OCI-LY7 (cell line): ENCODE data around the gene KCNMB2. TPM values are rescaled to one million over a fixed set of nuclear protein-coding genes. Genes with fewer than 3 reads are reported as not detected.

Source experiments
- BruUV-seq: library from RNA; stranded (reverse); fragments of 400-500 nt; replicated peaks from 2 replicates; lab custom pipeline; 2021; lab: Mats Ljungman, UMichigan
- CTCF ChIA-PET: fragments of 300-600 bp; sonication (Branson Sonifier 250); formaldehyde crosslinking; loops from one replicate; lab custom pipeline; 2022; ENCODE audit warnings: antibody characterized with exemption; ENCODE audit not compliant: unreplicated experiment; lab: Charles Lee
- POLR2A ChIA-PET: fragments of 300-600 bp; sonication (Branson Sonifier 250); formaldehyde crosslinking; loops from one replicate; lab custom pipeline; 2022; ENCODE audit warnings: antibody characterized with exemption; lab: Charles Lee
- DNase-seq: peaks from one replicate; pipeline ENCODE4 v3.0.0-alpha.2; 2015; ENCODE audit warnings: low spot score
- H2AFZ ChIP-seq: fragments of 200-600 bp; sonication (generic), shearing (Covaris generic); 2 replicates; pipeline ENCODE4 v1.6.1; 2014; ENCODE audit warnings: mild to moderate bottlenecking, antibody characterized with exemption, low read length, moderate library complexity
- H3K27ac ChIP-seq: fragments of 200-600 bp; sonication (generic); 2 replicates; pipeline ENCODE4 v1.5.1; 2014; ENCODE audit warnings: mixed run types, low read depth, mild to moderate bottlenecking, moderate library complexity, low read length, inconsistent platforms; ENCODE audit not compliant: poor library complexity, severe bottlenecking
- H3K36me3 ChIP-seq: fragments of 200-600 bp; sonication (generic); 2 replicates; pipeline ENCODE4 v1.6.1; 2014; ENCODE audit warnings: mild to moderate bottlenecking, antibody characterized with exemption, low read length, moderate library complexity, mixed read lengths; ENCODE audit not compliant: insufficient read depth
- H3K4me1 ChIP-seq: fragments of 200-600 bp; sonication (generic); 2 replicates; pipeline ENCODE4 v1.5.1; 2014; ENCODE audit warnings: mild to moderate bottlenecking, low read length; ENCODE audit not compliant: insufficient read depth, poor library complexity, severe bottlenecking
- H3K4me2 ChIP-seq: fragments of 200-600 bp; sonication (generic); 2 replicates; pipeline ENCODE4 v1.6.1; 2014; ENCODE audit warnings: mild to moderate bottlenecking, low read length
- H3K4me3 ChIP-seq: fragments of 200-600 bp; sonication (generic); 2 replicates; pipeline ENCODE4 v1.5.1; 2014; ENCODE audit warnings: mild to moderate bottlenecking, low read depth, low read length; ENCODE audit not compliant: poor library complexity, severe bottlenecking
- H3K79me2 ChIP-seq: fragments of 200-600 bp; sonication (generic); 2 replicates; pipeline ENCODE4 v1.6.1; 2016; ENCODE audit warnings: low read depth, mild to moderate bottlenecking, low read length, moderate library complexity, mixed read lengths; ENCODE audit not compliant: insufficient read depth
- H3K9me2 ChIP-seq: fragments of 200-600 bp; sonication (generic); 2 replicates; pipeline ENCODE4 v1.6.1; 2016; ENCODE audit warnings: mild to moderate bottlenecking, low read length, mixed read lengths; ENCODE audit not compliant: insufficient read depth
- H3K9me3 ChIP-seq: fragments of 200-600 bp; sonication (generic); 2 replicates; pipeline ENCODE4 v1.6.1; 2014; ENCODE audit warnings: mild to moderate bottlenecking, mixed run types, low read length, mixed read lengths
- H4K20me1 ChIP-seq: fragments of 200-600 bp; sonication (generic); 2 replicates; pipeline ENCODE4 v1.6.1; 2014; ENCODE audit warnings: mild to moderate bottlenecking, antibody characterized with exemption, low read length, moderate library complexity, mixed read lengths; ENCODE audit not compliant: insufficient read depth
- EZH2phosphoT487 ChIP-seq: fragments of 200-600 bp; sonication (generic); IDR thresholded peaks from 2 replicates; pipeline ENCODE4 v1.6.1; 2018; ENCODE audit warnings: low read depth, borderline replicate concordance, mild to moderate bottlenecking, mixed run types, antibody characterized with exemption, low read length, moderate library complexity, mixed read lengths
- intact Hi-C: fragments of 100-400 bp; cut with micrococcal nuclease; formaldehyde crosslinking; loops from one replicate; pipeline ENCODE4 v1.10.0; 2022; ENCODE audit not compliant: unreplicated experiment
- total RNA-seq, 2 experiments: library from RNA; depleted of rRNA in 1 of 2; stranded (reverse); fragments of >200 nt in 1 of 2; shearing (Covaris generic) in 1 of 2; gene quantifications; 2 replicates each; pipeline ENCODE4 v1.2.3, GENCODE V29; 2014 to 2022
- TF ChIP-seq, protein P1 (sequence below): fragments of 200-600 bp; sonication (generic); conservative IDR thresholded peaks from 2 replicates; pipeline ENCODE4 v1.5.1; 2014; ENCODE audit warnings: mild to moderate bottlenecking, antibody characterized with exemption, low read length, moderate library complexity, mixed read lengths

KCNMB2 gene
- total RNA-seq, 2 experiments from 2014 or later: not detected

DNA sequence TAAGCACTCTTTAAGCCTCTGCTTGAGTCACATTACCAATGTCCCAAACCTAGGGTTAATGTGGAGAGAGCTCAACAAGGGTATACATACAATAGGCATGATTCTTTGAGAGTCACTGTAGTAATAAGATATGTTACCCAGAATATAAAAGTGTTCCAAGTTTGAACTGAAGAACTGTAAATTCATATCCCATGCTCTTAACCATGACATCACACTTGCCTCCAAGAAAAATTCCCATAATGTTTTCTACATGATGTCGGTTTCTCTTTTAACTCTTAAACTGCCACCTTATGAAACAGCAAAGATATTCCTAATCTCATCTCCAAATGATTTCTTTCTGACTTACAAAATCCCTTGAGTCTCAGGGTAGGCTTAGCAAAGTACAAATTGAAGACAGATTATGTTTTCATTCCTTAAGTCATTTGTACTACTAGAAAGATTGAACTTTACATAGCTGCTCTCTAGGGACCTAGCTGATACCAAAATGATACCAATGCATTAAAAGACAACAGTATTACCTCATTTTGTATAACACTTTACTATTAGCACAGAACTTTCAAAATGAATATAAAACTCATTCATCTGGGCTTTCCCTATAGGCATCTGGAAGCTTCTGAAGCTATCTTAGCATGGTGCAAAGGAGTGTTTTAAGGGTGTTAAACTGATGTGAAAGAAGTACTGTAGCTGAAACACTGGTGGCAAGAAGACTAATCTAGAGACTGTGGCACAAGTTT lies 127.1 kb downstream of the KCNMB2 start:
- POLR2A ChIA-PET: no interaction called here
- BruUV-seq: no TSS peak
- DNase-seq: no peak
- no peaks in the 10 kb centered on the region for H4K20me1 ChIP-seq
- intact Hi-C loops: no loop called here
- H3K27ac ChIP-seq: no peak overlapping the region
- H3K4me3 ChIP-seq: no peak overlapping the region
- H3K4me1 ChIP-seq: no peaks in the 10 kb centered on the region
- H3K79me2 ChIP-seq: no peaks in the 10 kb centered on the region
- CTCF ChIA-PET: no interaction called here
- no peak for TF ChIP-seq EZH2phosphoT487
- TF ChIP-seq, protein P1, sequence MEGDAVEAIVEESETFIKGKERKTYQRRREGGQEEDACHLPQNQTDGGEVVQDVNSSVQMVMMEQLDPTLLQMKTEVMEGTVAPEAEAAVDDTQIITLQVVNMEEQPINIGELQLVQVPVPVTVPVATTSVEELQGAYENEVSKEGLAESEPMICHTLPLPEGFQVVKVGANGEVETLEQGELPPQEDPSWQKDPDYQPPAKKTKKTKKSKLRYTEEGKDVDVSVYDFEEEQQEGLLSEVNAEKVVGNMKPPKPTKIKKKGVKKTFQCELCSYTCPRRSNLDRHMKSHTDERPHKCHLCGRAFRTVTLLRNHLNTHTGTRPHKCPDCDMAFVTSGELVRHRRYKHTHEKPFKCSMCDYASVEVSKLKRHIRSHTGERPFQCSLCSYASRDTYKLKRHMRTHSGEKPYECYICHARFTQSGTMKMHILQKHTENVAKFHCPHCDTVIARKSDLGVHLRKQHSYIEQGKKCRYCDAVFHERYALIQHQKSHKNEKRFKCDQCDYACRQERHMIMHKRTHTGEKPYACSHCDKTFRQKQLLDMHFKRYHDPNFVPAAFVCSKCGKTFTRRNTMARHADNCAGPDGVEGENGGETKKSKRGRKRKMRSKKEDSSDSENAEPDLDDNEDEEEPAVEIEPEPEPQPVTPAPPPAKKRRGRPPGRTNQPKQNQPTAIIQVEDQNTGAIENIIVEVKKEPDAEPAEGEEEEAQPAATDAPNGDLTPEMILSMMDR: no peak
- no peaks in the 10 kb centered on the region for H3K36me3 ChIP-seq
- no peak overlapping the region for H2AFZ ChIP-seq
- H3K9me3 ChIP-seq: no peaks in the 10 kb centered on the region
- no peak overlapping the region for H3K4me2 ChIP-seq
- H3K9me2 ChIP-seq: no peaks in the 10 kb centered on the region

DNA sequence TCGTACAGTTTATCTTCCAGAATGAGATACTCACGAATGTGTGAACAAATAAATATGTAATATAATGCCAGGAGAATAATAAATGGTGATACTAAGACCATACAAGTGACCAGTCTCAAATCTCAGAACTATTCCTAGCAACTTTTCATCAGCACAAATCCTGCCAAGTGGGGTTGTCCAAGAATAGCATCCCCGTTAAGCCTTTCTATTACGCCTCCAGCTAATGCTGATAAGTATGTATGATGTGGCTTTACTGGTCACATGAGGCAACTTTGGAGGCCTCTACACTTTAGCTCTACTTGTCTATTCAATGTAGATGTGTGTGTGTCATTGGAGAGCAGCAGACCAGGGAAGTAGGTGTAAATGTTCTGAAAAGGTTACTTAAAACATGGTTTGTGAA lies 129.5 kb downstream of the KCNMB2 start:
- CTCF ChIA-PET: no interaction called here
- intact Hi-C loops: no loop called here
- POLR2A ChIA-PET: interaction anchor here (0.6 to 0.9 kb wide), 3 partner anchors 19 to 335 kb away, joined by 3 read pairs; no protein-coding TSS in a partner anchor

More for the DNA sequence above, 129.5 kb downstream of the KCNMB2 start:
- Histone ChIP-seq H3K9me3 (no peaks in the 10 kb centered on the region), H3K36me3 (no peaks in the 10 kb centered on the region), H2AFZ (no peak overlapping the region), H3K27ac (no peak overlapping the region), H3K79me2 (no peaks in the 10 kb centered on the region), H3K9me2 (no peaks in the 10 kb centered on the region), H4K20me1 (no peaks in the 10 kb centered on the region), H3K4me1 (no peaks in the 10 kb centered on the region), H3K4me3 (no peak overlapping the region), H3K4me2 (no peak overlapping the region)
- DNase-seq: no peak
- no peak for TF ChIP-seq EZH2phosphoT487
- TF ChIP-seq, protein P1: no peak
- BruUV-seq: no TSS peak
